Muscle of leg (tissue), 11 donors: ENCODE data around the gene GPR176. TPM values are rescaled to one million over a fixed set of nuclear protein-coding genes. Genes with fewer than 3 reads are reported as not detected.

Experiments
- DNase-seq: peaks from one replicate; pipeline ENCODE4 v3.0.0; 2013
- H3K27ac ChIP-seq: one replicate; pipeline ENCODE4 v1.5.1; 2013; ENCODE audit warnings: mild to moderate bottlenecking, low read length, control low read depth
- H3K27me3 ChIP-seq: one replicate; pipeline ENCODE4 v1.6.1; 2013; ENCODE audit warnings: low read length; ENCODE audit not compliant: control insufficient read depth, insufficient read depth
- H3K36me3 ChIP-seq: one replicate; pipeline ENCODE4 v1.6.1; 2013; ENCODE audit warnings: low read length; ENCODE audit not compliant: control insufficient read depth, insufficient read depth
- H3K4me1 ChIP-seq: one replicate; pipeline ENCODE4 v1.6.1; 2013; ENCODE audit warnings: low read length; ENCODE audit not compliant: control insufficient read depth, insufficient read depth
- H3K4me3 ChIP-seq: one replicate; pipeline ENCODE4 v1.5.1; 2013; ENCODE audit warnings: low read length, control low read depth
- H3K9me3 ChIP-seq: replicated peaks from 2 replicates; pipeline ENCODE4 v1.6.1; 2013; ENCODE audit warnings: low read depth, low read length; ENCODE audit not compliant: control insufficient read depth
- WGBS: methylation state at CpG from one replicate; pipeline ENCODE4 v1.1.5; 2013; ENCODE audit warnings: missing lambda C conversion rate; ENCODE audit not compliant: insufficient coverage; 5-methylcytosine and 5-hydroxymethylcytosine counted together
- polyA plus RNA-seq, 8 donors: library from polyadenylated mRNA; unstranded; fragments of 120-200 nt; gene quantifications; one replicate each; pipeline versions ENCODE4 v1.2.1 to v1.2.3, GENCODE V29; 2013; ENCODE audit warnings: inconsistent platforms in 1 of 8, low replicate concordance in 1 of 8; ENCODE audit not compliant: insufficient read length in 8 of 8, insufficient read depth in 1 of 8
- total RNA-seq: library from RNA; stranded (reverse); fragments of 120-200 nt; gene quantifications from one replicate; pipeline ENCODE4 v1.2.4, GENCODE V29; 2013

The GPR176 gene
- total and polyA plus RNA-seq, 9 donors, result 4.0 to 7.3 (median 6.4) TPM

DNA sequence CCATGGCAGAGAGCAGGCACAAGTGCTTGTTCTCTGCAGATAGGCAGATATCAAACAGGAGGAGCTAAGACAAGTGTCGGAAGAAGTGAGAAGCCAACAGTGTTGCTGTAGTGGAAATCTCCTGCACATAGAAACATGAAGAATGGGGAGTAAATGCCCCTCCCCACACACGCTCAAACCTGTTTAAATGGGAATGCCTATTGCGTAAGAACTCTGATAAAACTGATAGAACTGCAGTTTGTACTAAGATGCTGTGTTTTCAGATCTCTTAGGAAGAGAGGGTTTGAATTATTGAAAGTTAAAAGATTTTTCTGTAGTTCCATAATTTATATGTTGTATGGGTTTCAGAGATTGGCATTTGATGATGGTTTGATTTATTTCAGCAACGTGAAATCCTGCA lies 33.5 kb upstream of the GPR176 start:
- H3K9me3 ChIP-seq, result no peaks in the 10 kb centered on the region
- H3K36me3 ChIP-seq, result peaks cover 44% of the 10 kb centered on the region
- H3K4me1 ChIP-seq, result no peaks in the 10 kb centered on the region
- H3K27ac ChIP-seq, result no peak overlapping the region
- no peak overlapping the region for H3K4me3 ChIP-seq
- no peaks in the 10 kb centered on the region for H3K27me3 ChIP-seq
- no CpG with 5 or more reads among the region's 4 CpGs for WGBS
- no peak for DNase-seq

DNA sequence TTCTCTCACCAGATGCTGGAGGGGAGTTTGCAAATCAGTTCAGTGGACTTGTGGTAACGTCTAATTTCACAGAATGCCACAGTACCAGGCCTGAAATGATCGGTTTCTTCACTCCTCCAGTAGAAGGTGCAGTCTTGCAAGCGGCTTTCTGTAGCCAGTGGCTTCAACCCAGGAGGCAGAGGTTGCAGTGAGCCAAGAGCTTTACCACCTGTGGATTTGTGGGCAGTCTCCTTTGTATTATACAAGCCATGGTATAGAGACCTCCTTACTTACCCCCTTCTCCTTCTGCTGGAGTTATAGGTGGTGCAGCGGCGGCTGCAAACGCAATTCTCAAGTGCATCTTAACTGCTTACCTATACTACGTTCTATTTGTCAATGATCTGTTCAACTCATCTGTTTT lies 31.5 kb upstream of the GPR176 start:
- peaks cover 37% of the 10 kb centered on the region for H3K36me3 ChIP-seq
- no peak overlapping the region for H3K4me3 ChIP-seq
- 100% methylated on average over 1 of the region's 7 CpGs for WGBS
- no peaks in the 10 kb centered on the region for H3K9me3 ChIP-seq
- no peaks in the 10 kb centered on the region for H3K27me3 ChIP-seq
- H3K4me1 ChIP-seq, result no peaks in the 10 kb centered on the region
- DNase-seq, result no peak
- no peak overlapping the region for H3K27ac ChIP-seq

DNA sequence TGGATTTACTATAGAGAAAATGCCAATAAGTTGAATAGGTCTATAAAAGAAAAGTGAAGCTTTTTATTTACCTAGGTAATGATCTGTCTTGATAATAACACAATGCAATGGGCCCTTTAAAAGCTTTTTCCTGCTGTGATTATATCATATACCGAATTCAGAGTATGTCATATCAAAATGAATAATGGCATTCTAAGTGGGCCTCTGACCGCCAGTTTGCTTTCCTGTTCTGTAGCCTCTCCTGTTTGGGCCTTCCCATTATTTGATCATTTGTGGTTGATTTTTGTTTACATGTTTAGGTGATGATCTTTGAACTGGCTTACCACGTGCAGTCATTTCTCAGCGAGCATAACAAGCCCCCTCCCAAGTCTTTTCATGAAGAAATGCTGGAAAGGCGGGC lies 28.8 kb upstream of the GPR176 start:
- no peaks in the 10 kb centered on the region for H3K9me3 ChIP-seq
- H3K27me3 ChIP-seq, result no peaks in the 10 kb centered on the region
- no peak overlapping the region for H3K4me3 ChIP-seq
- peaks cover 41% of the 10 kb centered on the region for H3K36me3 ChIP-seq
- DNase-seq, result no peak
- WGBS, result 89% methylated on average over 3 of the region's 5 CpGs
- no peak overlapping the region for H3K27ac ChIP-seq
- no peaks in the 10 kb centered on the region for H3K4me1 ChIP-seq

DNA sequence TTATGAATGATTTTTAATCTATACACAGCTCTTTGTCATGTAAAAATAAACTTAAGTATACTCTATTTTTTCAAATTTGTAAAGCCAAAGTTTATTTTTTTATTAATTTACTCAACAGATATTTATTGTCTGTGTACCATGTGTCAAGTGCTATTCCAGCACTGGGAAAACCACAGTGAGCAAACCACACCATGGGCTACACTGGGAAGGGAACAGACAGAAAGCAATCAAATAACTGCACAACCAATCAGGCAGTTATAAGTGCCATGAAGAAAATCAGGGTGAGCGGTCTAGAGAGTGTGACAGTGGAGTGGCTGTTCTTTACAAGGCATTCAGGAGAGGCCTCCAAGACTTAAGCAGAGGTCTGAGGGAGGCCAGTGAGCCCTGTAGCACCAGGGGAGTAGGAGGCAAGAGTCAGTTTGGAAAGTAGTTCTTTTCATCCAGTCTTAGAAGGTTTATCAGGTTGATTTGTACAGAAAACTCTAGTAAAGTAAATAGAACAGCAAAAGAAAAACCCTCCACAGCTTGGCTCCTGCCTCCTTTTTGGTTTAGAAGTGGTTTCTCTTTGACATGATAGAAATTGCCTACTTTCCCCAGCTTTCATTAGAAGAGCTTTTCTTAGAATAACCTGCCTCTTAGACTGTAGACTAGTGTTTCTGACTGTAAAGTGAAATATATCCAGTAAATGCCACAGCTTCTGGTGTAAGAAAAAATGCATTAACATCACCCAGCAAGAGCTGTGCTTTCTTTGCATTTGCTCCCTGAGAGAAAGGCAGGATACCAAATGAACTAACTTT lies 27.5 kb upstream of the GPR176 start:
- no peak for DNase-seq
- Histone ChIP-seq H3K4me1 (no peaks in the 10 kb centered on the region), H3K27me3 (no peaks in the 10 kb centered on the region), H3K27ac (no peak overlapping the region), H3K36me3 (peaks cover 41% of the 10 kb centered on the region), H3K4me3 (no peak overlapping the region), H3K9me3 (no peaks in the 10 kb centered on the region)
- 83% methylated on average over 1 of the region's 1 CpG for WGBS

DNA sequence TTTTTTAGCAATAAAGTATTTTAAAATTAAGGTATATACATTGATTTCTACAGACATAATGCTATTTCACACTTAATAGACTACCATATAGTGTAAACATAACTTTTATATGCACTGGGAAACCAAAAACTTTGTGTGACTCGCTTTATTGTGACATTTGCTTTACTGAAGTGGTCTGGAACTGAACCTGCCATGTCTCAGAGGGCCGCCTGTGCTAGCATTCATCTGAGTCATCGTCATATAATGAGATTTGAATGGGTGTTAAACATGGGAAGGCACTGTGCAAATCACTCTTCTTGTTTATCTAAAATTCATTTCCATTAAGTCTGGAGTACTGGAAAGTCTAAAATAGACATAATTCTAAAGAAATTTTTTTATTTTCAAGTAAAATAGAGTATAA lies 26.8 kb upstream of the GPR176 start:
- no CpG with 5 or more reads among the region's 3 CpGs for WGBS
- no peak for DNase-seq
- H3K27ac ChIP-seq, result no peak overlapping the region
- no peak overlapping the region for H3K4me3 ChIP-seq
- H3K9me3 ChIP-seq, result no peaks in the 10 kb centered on the region
- no peaks in the 10 kb centered on the region for H3K27me3 ChIP-seq
- no peaks in the 10 kb centered on the region for H3K4me1 ChIP-seq
- H3K36me3 ChIP-seq, result peaks cover 39% of the 10 kb centered on the region

DNA sequence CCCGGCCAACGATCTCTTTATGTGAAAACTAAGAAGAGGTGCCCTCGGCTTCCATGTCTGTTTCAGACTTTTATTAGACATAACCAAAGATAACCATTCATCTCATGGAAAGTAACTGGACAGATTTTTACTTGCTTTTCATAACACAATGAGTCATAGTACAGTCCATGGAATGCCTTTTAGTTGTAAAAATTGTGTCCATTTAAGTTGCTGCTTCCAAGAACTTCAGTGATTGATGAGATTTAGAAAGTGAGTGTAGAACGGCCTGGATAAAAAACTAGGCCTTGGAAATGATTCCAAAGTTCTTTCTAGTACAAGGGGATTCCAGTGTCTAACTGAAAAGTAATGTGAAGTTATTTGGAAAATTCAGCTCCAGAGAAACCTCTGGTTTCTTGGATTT lies 24.7 kb upstream of the GPR176 start:
- no peak overlapping the region for H3K4me3 ChIP-seq
- WGBS, result 67% methylated on average over 1 of the region's 4 CpGs
- H3K27ac ChIP-seq, result no peak overlapping the region
- no peaks in the 10 kb centered on the region for H3K4me1 ChIP-seq
- peak; percentile 68 for DNase-seq
- no peaks in the 10 kb centered on the region for H3K9me3 ChIP-seq
- no peaks in the 10 kb centered on the region for H3K27me3 ChIP-seq
- peaks cover 50% of the 10 kb centered on the region for H3K36me3 ChIP-seq

DNA sequence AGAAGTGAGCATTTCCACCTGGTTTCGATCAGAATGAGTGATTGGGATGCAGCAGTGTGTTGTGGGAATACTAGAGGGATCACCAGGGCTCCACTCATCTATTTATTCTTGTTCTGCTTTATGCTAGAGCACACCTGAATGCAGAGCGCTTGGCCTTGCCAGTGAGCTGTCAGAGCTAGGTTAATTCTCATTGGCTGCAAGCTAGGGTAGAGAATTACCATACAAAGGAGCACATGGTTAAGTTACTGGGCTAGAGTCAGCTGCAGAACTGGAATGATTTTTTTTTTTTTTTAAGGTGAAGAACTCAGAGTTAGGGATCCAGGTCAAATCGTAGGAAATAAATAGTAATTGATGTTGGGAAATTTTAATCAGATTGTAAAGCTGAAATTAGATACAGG lies 22.7 kb upstream of the GPR176 start:
- no peak overlapping the region for H3K27ac ChIP-seq
- DNase-seq, result no peak
- H3K4me3 ChIP-seq, result no peak overlapping the region
- 85% methylated on average over 2 of the region's 3 CpGs for WGBS
- no peaks in the 10 kb centered on the region for H3K4me1 ChIP-seq
- H3K9me3 ChIP-seq, result no peaks in the 10 kb centered on the region
- H3K27me3 ChIP-seq, result no peaks in the 10 kb centered on the region
- peaks cover 47% of the 10 kb centered on the region for H3K36me3 ChIP-seq

DNA sequence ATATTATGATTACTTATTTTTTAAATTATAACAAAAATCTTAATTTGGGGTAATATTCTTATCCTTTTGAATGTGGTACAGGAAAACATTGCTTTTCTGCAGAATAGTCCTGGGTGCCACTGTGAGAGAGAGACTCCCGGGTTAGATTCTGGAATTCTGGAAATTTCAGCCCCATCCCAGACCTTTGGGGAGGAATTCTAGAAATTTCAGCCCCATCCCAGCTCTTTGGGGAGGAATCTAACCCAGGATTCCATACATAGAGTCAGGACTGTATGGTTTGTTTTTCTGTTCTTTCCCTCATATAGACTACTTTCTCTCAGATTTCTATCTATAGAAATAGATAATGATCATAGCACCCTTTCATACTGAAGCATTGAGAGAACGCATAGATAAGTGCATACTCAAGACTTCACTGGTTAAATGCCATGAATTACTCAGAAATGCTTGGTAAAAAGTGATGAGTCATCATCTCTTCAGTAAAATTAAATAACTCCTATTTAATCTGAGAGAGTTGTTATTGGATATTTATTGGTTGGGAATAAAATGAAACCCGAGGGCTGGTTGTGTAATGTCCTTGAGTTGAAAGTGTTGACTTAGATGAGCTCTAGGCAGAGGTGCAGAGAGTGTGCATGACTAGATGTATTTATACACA lies 22.2 kb upstream of the GPR176 start:
- Histone ChIP-seq H3K27me3 (no peaks in the 10 kb centered on the region), H3K36me3 (peaks cover 43% of the 10 kb centered on the region), H3K4me1 (no peaks in the 10 kb centered on the region), H3K4me3 (no peak overlapping the region), H3K27ac (no peak overlapping the region), H3K9me3 (no peaks in the 10 kb centered on the region)
- DNase-seq, result no peak
- 80% methylated on average over 1 of the region's 3 CpGs for WGBS

DNA sequence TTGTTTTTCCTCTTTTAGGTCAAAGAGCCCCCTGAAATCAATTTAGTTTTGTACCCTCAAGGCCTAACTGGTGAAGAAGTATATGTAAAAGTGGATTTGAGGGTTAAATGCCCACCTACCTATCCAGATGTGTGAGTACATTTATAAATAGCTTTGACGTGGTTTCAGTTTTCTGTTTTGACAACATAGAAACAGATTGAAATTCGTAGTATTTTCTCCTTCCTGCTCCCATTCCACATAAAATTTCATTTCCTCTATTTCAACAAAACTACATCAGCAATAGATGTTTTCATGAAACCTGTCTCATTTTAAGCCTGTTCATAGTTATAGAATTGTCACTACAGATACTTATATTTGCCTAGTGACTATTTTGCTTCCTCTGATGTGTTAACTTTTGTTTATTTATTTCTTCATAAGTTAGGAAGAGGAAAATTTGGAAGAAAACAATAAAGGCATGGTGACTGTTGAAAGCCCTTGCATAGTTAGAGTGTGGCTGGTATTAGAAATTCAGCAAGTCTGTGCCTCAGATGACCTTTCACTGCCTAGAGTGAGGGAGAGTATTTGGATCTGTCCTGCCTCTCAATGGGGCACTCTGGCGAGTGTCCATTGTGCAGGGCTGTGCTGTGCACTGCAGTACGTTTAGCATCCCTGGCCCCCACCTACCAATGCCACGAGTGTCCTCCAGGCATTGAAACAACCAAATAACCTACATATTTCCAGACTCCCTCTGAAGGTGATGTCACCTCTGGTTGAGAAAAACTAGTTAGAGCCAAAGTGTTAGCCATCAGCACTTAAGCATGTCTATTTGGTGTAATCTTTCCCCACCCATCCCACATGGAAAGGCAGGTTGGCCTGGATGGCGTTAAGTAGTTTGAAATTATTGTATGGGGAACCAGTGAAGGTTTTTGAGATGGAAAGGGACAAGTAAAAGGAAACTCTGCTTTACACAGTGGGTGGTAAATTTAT lies 19.7 kb upstream of the GPR176 start:
- Histone ChIP-seq H3K27ac (no peak overlapping the region), H3K27me3 (no peaks in the 10 kb centered on the region), H3K4me3 (no peak overlapping the region), H3K36me3 (peaks cover 28% of the 10 kb centered on the region), H3K9me3 (no peaks in the 10 kb centered on the region), H3K4me1 (peaks cover 5% of the 10 kb centered on the region)
- no peak for DNase-seq
- 76% methylated on average over 3 of the region's 6 CpGs for WGBS

DNA sequence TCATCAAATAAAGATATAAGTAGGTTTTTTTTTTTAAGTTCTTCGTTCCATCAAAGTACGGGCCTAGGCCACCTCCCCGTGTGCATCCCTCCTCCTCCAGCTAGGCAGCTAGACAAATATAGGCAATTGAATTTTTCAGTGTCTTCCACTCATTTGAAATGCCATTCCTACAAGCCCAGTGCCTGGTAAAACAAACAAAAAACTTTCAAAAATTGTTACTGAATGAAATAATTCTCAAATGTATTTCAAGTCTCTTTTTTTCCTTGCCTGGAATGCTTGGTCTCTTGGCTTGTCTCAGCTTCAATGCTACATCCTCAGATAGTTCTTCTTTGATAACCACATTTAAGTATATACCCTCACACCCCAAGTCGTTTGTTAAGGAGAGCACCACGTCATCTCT lies 17.6 kb upstream of the GPR176 start:
- Histone ChIP-seq H3K4me3 (no peak overlapping the region), H3K9me3 (no peaks in the 10 kb centered on the region), H3K36me3 (peaks cover 19% of the 10 kb centered on the region), H3K27ac (no peak overlapping the region), H3K27me3 (no peaks in the 10 kb centered on the region), H3K4me1 (peaks cover 8% of the 10 kb centered on the region)
- no peak for DNase-seq
- WGBS, result no CpG with 5 or more reads among the region's 5 CpGs
